HUES64 (cell line): ENCODE measurements around the gene TYW3.

ENCODE experiments used
- H3K27ac ChIP-seq: 2 replicates; pipeline ENCODE4 v1.7.0; 2013; ENCODE audit warnings: low read depth, low read length, inconsistent platforms
- H3K27me3 ChIP-seq: 2 replicates; pipeline ENCODE4 v1.6.1; 2013; ENCODE audit warnings: mild to moderate bottlenecking, low read length; ENCODE audit not compliant: insufficient read depth
- H3K36me3 ChIP-seq: 2 replicates; pipeline ENCODE4 v1.6.1; 2013; ENCODE audit warnings: mild to moderate bottlenecking, low read length; ENCODE audit not compliant: insufficient read depth
- H3K4me1 ChIP-seq: 2 replicates; pipeline ENCODE4 v1.6.1; 2013; ENCODE audit warnings: mild to moderate bottlenecking, low read length, moderate library complexity; ENCODE audit not compliant: insufficient read depth
- H3K4me3 ChIP-seq: 2 replicates; pipeline ENCODE4 v1.5.1; 2013; ENCODE audit warnings: mild to moderate bottlenecking, low read length, moderate library complexity
- H3K9ac ChIP-seq: 2 replicates; pipeline ENCODE4 v1.6.1; 2013; ENCODE audit warnings: mild to moderate bottlenecking, low read depth, low read length
- H3K9me3 ChIP-seq: 2 replicates; pipeline ENCODE4 v1.6.1; 2013; ENCODE audit warnings: low read depth, low read length; ENCODE audit not compliant: insufficient read depth
- WGBS: fragments of 150-250, 120-280 bp; methylation state at CpG from one replicate; pipeline ENCODE4 v1.1.7; 2013; ENCODE audit warnings: missing lambda C conversion rate; 5-methylcytosine and 5-hydroxymethylcytosine counted together

The TYW3 gene

DNA sequence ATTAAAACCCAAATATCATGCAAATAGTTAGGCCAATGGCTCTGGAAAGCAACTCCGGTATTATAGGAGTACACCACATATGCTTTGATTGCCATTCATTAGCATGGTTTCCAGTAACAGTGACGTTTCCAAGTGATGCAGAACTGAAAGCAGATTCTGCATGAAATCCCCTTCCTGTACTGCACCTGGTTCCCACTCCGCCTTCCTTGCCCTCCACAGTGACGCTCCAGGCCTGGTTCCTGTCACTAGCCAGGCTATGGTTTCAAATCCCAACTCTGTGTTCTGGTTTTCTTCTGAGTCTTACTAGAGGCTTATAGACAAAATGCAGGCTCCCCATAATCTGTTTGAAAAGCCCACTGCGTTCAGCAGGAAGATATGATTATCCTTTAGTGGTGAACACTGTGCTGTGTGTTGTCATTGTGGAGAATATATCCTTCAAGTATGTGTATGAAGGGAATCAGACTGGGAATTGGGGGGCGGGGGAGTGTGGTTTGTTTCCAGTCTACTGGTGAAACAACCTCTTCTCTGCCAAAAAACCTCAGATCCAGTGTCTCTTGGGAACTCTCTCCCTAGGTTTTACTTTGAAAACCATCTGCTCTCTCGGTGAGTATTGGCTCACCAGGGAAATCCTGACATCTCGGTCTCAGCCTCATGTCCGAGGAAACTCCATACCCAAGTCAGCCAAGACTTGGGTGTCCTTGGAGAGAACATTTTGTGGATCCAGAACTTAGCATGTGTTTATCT is 78.7 kb downstream of the TYW3 start:
- Histone ChIP-seq H3K27me3 (no peaks in the 10 kb centered on the region), H3K9ac (no peak overlapping the region), H3K27ac (no peak overlapping the region), H3K4me3 (no peak overlapping the region), H3K4me1 (no peaks in the 10 kb centered on the region), H3K36me3 (no peaks in the 10 kb centered on the region), H3K9me3 (no peaks in the 10 kb centered on the region)
- WGBS, result 90% methylated on average over 9 of the region's 9 CpGs

DNA sequence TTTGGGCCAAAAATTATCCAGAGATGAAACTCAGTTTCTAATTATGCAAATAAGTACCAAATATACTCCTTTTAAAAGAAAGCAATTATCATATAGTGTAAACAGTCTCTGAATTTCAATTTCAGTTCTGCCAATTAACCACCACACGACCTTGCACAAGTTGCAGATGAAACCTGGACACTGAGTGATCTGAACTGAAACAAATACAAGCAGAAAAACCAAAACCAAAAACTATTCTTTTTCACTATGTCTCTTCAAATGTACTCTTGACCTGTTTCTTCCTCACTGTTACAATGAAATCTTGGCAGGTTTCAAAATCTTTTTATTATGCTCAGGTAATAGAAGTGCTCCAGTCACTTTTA is 79.2 kb downstream of the TYW3 start:
- 89% methylated on average over 1 of the region's 1 CpG for WGBS

More for the DNA sequence above, 79.2 kb downstream of the TYW3 start:
- no peak overlapping the region for H3K27ac ChIP-seq
- no peaks in the 10 kb centered on the region for H3K36me3 ChIP-seq
- no peak overlapping the region for H3K4me3 ChIP-seq
- no peaks in the 10 kb centered on the region for H3K27me3 ChIP-seq
- no peaks in the 10 kb centered on the region for H3K4me1 ChIP-seq
- no peaks in the 10 kb centered on the region for H3K9me3 ChIP-seq
- H3K9ac ChIP-seq, result no peak overlapping the region
